AG08395 (cell line): ENCODE results near the gene TBX5.

Source experiments
- DNase-seq: peaks from one replicate; pipeline ENCODE4 v3.0.0; 2012; ENCODE audit warnings: mixed read lengths, low spot score

The TBX5 gene

GRCh38 chr12:114430306-114430705 is 24.4 kb upstream of the TBX5 start:
- DNase-seq: peak; percentile 96

DNA sequence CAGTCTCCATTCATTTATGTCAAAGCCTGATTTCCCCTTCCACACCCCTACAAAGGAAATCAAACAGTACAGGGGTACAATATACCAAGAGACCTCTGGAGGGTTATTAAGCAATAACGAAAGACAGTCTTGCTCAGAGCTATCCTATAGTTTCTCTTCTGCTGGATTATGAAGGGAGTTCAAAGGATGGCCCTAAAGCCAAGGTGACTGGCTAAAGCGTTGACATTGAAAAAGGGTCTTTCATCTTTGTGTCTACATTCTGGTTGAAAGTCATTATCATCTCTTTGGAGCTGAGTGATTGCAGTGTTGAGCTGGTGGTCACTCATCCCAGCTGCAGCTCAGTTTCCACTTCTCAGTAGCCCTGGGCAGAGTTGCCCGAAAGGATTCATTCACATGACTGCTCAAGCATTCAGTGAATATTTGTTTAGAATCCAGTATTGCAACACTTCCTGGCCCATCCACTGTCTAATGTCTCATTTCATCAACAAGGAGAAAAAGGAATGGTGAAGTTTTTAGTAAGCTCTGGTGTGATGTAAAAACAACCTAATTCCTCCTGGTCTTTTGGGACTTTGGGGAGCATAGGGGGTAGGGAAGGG is 19.2 kb upstream of the TBX5 start:
- DNase-seq: peak; percentile 76

- no peak for DNase-seq
These were observed 15.0 kb upstream of the TBX5 start for GRCh38 chr12:114420944-114421335.

- DNase-seq: no peak
These were observed 14.4 kb upstream of the TBX5 start for GRCh38 chr12:114420182-114420943.

DNA sequence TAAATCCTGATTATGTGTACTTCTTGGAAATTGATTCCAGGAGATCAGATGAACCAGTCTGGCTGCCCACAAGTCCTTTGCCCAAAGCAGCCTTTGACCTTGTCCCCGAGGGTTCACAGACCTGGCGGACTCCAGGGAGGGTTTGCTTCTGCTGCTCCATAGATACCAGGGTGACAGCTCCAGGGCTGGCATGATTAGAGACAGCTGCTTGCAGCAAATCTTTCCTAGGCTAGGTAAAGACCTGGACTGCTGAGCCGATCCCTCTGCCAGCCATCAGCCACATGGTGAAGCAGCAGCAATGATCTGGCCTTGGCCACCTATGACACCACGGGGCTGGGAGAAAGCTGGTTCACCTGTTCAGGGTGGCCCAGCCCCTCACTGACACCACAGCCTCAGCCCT is 10.1 kb upstream of the TBX5 start:
- DNase-seq: no peak

GRCh38 chr12:114415525-114415868 is 9.6 kb upstream of the TBX5 start:
- no peak for DNase-seq

- no peak for DNase-seq
These were observed 9.1 kb upstream of the TBX5 start for GRCh38 chr12:114414866-114415524.

DNA sequence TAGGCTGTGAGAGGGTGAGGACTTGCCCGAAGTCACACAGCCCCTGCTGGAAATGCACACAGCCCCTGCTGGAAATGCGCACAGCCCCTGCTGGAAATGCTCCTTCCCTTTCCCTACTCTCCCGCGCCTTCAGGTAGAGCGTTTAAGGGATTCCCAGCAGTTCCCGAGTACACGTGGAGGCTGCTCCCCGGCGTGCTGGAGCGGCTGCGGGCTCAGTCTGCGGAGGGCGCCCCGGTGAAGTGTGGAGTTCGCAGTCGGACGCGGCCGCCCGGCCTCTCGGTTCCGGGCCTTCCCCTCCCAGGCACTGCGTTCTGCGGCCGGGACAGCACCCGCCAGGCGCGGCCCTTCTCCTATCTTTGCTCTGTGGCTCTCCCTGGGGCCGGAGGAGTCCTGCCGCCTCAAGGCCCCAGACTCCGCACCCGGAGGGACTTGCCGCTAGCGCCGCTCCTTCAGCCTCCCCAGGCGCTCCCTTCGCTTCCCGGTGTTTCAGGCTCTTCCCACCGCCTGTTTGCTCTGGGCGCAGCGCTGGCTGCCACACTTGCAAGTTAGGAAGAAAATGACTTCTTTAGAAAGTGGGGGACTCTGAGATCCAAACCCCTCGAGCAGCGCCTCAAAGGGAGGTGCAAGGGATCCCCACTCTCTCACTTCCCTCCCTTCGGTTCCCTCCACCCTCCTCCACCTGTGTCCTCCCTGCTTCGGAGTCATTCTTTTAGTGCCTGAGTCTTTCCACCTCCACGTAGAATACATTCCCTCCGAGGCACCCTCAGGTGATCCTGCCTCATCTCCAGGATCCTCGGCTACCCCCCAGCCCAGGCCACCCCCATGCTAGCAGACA is 8.3 kb upstream of the TBX5 start:
- DNase-seq: no peak

DNA sequence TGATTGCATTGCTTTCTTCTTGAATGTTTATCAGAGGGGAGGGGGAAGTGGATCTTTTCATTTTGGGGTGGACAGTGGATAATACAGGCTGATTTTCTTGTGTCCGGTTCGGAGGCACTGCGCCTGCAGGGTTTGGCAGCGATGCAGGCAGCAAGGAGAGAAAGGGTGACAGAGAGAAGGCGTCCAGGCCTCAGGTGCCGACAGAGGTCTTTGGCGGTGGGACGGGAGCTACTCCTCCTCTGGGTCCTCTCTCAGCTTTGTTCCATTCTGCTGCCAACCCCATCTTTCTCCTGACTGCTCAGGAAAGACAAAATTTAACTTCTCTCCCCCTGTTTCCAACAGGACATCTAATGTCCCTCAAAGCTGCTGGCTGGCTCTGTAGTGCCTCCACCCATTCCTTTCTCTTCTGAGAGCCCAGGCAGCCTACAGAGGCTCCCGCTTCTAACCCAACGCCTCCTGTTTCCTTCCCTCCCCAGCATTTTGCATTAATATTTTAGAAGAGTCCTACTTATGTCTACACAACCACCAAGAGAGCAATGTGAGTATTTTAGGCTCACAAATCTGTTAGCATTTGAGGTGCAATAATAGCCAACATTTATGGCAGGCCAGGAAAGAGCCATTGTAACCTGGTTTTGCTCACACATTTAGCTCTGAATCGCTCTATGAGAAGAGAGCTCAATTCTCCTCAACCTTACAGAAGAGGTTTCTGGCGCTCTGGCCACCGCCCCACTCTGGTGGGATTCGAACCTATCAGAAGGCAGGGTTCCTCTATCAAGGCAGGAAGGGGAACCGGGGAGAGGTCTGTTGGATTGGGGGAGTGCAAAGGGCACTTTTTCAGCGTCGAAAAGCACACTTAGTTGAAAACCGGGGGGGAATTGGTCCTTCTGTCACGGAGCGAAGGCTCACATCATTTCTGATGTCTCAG is 7.1 kb upstream of the TBX5 start:
- no peak for DNase-seq

DNA sequence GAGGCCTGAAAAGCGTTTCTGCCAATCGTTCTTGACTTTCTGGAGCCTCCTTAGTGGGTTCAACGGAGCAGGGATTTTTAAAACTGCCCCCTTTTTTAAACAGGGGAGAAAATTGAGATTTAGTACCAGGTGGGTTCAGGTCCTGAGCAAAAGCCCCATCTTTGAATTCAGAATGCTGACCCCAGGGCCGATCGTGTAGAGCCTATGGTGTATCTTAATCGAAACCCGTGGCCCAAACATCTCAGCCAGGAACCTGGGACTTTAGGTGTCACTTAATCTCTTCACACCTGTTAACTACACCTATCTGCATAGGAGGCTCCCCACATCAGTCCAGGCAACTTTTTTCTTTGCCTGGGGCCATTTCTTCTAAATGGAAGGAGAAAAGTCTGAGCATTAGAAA is 6.4 kb upstream of the TBX5 start:
- no peak for DNase-seq

- DNase-seq: no peak
These were observed 5.3 kb upstream of the TBX5 start for GRCh38 chr12:114411071-114411837.

DNA sequence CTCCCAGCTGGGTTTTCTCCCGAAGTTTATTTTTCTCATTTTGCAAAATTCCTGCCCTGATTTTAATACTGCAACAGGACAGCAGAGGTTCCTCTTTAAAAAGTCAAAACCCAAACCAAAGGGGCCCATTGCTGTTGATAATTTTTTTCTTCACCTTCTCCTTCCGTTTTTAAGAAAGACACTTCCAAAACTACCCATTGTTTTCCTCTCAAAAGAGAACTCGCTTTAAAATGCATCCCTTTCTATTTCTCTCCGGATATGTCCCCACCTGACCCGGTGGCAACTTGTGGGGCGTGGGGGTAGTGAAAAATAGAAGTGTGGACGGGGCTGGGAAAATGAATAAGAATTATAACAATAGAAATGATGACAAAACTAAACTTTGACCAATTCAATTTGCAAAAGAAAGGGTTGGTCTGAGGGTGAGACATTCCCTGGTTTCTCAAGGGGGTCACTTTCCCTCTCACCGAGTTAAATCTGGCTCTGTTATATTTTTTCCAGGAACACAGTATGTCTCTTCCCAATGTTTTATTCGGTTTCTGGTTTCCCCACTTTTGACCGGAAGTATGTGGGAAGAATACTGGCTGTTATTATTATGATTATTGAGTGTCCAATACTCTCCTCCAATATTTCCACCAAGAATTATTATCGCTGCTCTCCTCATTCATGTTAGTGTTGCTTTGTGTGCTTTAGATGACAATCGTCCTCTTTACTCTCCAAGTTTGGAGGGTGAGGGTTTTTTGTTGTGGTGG is 4.1 kb upstream of the TBX5 start:
- DNase-seq: no peak

DNA sequence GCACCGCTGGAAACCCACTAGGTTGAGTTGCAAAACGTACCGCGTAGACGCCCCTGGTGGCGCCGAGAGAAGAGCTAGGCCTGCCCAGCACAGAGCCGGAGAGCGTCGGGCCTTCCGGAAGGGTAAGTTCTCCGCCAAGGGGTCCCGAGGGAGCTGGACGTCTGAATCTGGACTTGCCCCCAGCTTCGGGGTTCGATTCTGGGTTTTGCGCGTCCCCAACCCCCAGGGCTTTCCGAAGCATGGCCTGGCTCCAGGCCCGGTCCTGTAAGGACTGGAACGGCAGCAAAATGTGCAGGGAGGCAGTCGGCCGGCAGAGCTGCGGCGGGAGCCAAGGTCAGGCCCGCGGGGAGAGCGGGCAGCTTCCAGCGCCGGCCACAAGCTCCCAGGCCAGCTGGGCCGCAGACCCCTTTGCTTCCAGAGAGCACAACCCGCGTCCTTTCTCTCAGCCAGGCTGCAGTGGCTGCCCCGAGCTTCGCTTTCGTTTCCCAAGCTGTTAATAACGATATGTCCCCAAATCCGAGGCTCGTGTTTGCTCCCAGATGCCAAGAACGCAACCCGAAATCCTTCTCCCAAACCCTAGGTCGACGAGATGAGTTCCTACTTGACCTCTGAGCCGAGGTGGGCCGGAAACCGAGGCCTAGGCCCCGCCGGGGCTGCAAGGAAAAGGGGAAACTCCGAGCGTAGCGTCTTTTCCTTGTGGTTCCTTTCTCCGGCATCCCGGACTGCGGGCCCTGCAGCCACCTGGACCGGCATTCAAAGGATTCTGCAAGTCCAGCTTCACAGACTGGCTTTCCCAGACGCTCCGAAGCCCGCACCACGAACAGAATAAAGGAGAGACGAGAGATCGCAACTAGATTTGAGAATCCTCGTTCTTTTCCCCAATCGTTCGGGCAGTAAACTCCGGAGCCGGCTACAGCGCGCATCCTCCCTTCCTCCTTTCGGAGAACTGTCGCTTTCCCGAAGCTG is 3.2 kb upstream of the TBX5 start:
- DNase-seq: no peak

DNA sequence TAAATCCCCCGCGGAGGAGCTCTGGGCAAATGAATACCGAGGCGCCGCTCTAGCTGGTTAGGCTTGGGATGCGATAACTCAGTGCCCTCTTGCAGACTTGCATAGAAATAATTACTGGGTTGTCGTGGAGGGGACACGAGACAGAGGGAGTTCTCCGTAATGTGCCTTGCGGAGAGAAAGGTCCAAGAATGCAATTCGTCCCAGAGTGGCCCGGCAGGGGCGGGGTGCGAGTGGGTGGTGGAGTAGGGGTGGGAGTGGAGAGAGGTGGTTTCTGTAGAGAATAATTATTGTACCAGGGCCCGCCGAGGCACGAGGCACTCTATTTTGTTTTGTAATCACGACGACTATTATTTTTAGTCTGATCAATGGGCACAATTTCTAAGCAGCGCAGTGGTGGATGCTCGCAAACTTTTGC is 2.5 kb upstream of the TBX5 start:
- no peak for DNase-seq

DNA sequence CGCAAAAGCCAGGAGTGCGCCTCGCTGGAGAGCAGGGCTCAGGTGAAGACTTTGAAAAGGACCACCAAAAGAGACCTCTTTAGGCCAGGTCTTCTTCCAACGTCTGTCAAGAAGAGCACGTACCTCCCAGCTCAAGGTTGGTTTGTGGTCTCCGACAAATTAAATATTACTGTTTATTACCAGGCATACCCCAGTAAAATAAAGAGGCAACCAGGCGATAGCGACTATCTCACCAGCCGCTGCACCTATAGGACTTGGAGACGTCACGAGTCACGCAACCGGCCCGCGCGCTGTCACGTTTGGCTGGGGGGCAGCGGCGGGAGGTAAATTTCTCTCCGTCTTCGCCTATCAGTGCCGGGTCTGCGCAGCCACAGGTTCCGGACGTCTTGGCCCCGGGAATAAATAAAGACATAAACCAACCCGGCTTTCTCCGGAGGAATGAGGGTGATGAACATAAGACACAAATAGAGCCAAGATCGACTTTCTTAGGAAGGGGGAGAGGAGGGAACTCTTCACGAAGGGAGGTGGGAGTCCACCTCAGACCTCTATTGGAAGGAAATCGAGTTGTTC is 2.0 kb upstream of the TBX5 start:
- no peak for DNase-seq

DNA sequence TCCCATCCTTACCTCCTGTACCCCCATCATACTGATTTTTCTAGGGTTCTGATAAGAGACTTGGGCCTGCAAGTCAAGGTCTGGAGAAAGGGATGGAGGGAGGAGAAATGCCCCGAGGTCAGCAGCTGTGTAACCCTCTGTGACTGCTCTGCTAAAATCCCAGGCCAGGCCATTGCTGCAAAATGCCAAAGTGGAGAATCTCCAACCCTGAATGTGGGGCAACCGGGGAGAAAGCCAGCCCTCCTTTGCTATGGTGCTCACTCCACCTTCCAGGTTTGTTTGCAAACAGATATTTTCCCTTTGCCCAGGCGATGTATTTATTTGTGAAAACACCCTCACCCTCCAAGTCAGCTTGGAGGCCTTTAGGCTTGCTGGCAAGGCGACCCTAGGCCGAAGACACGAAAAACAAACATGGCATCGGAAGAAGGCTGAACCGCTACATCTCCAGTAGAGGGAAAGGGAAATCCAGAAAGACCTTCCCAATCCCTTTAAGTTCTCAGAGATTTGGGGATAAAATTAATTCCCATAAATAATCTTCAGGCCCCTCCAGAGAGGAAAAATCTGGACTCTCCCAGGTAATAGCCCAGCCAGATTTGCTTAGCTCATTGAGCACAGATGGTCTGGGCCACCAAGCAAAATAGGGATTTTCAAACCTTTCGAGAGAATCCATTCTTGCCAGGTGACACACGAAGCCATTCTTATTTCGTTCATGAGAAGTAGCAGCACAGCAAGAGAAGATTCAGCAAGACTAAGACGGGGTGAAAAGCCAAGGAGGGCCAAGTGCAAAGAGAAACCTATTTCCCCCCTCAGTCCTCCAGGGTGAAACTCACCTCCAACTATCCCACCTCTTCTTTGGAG is 1.3 kb upstream of the TBX5 start:
- no peak for DNase-seq

- DNase-seq: no peak
These were observed 506 bp upstream of the TBX5 start for GRCh38 chr12:114406316-114406983.
